ENCODE data around the gene RGP1.

The RGP1 gene

Small RNAs within 50 kb of the gene (small RNA-seq; reads per million reads assigned to genes)
- gene MIR6853 (ENCODE audit: insufficient read depth), result 0.90 reads per million
